HepG2 (cell line): ENCODE data around the gene IRF2BPL. TPM values are rescaled to one million over a fixed set of nuclear protein-coding genes. Genes with fewer than 3 reads are reported as not detected.

ENCODE experiments used
- CEBPG ChIP-seq: IDR thresholded peaks from 2 replicates; pipeline ENCODE4 v1.6.1; 2016
- HHEX ChIP-seq: IDR thresholded peaks from 2 replicates; pipeline ENCODE4 v1.6.1; 2016; ENCODE audit warnings: control low read depth
- MAF1 ChIP-seq: sonication (generic); formaldehyde crosslinking; IDR thresholded peaks from 2 replicates; pipeline ENCODE4 v1.5.0; 2020; ENCODE audit warnings: missing genetic modification reagents, borderline replicate concordance
- MEIS1 ChIP-seq: sonication (generic); formaldehyde crosslinking; IDR thresholded peaks from 2 replicates; pipeline ENCODE4 v1.9.0; 2021; ENCODE audit warnings: mild to moderate bottlenecking, missing genetic modification reagents, moderate library complexity, borderline replicate concordance
- MTA3 ChIP-seq: sonication (generic); formaldehyde crosslinking; IDR thresholded peaks from 2 replicates; pipeline ENCODE4 v1.4.0; 2020; ENCODE audit warnings: missing genetic modification reagents
- NAIF1 ChIP-seq: sonication (generic); formaldehyde crosslinking; IDR thresholded peaks from 2 replicates; pipeline ENCODE4 v1.5.0; 2020; ENCODE audit warnings: mild to moderate bottlenecking, missing genetic modification reagents, borderline replicate concordance
- NFRKB ChIP-seq: fragments of 450-650 bp; IDR thresholded peaks from 2 replicates; pipeline ENCODE4 v1.6.1; 2017
- NPAS2 ChIP-seq: sonication (generic); formaldehyde crosslinking; IDR thresholded peaks from 2 replicates; pipeline ENCODE4 v1.8.0; 2022; ENCODE audit warnings: mild to moderate bottlenecking, missing genetic modification reagents, borderline replicate concordance
- PAXIP1 ChIP-seq: sonication (generic); formaldehyde crosslinking; conservative IDR thresholded peaks from 2 replicates; pipeline ENCODE4 v1.4.0; 2020; ENCODE audit warnings: mild to moderate bottlenecking, missing genetic modification reagents, moderate library complexity
- REL ChIP-seq: sonication (generic); formaldehyde crosslinking; conservative IDR thresholded peaks from 2 replicates; pipeline ENCODE4 v1.8.0; 2022; ENCODE audit warnings: mild to moderate bottlenecking, missing genetic modification reagents, moderate library complexity
- SMYD3 ChIP-seq: sonication (generic); formaldehyde crosslinking; IDR thresholded peaks from 2 replicates; pipeline ENCODE4 v1.8.1; 2023; ENCODE audit warnings: mild to moderate bottlenecking, missing genetic modification reagents
- SRF ChIP-seq: IDR thresholded peaks from 2 replicates; pipeline ENCODE4 v1.6.1; 2011; ENCODE audit warnings: mild to moderate bottlenecking, low read depth, low read length, moderate library complexity
- STAT5B ChIP-seq: sonication (generic); formaldehyde crosslinking; IDR thresholded peaks from 2 replicates; pipeline ENCODE4 v1.4.0; 2020; ENCODE audit warnings: missing genetic modification reagents
- TCF12 ChIP-seq, 2 experiments: fragments of 450-650 bp in 1 of 2; sonication (generic) in 1 of 2; formaldehyde crosslinking in 1 of 2; IDR thresholded peaks; 2 replicates each; pipeline versions ENCODE4 v1.6.1 to v1.8.0; 2017 to 2022; ENCODE audit warnings: antibody characterized with exemption in 1 of 2, mild to moderate bottlenecking in 1 of 2, missing genetic modification reagents in 1 of 2, moderate library complexity in 1 of 2
- ZMYM4 ChIP-seq: sonication (generic); formaldehyde crosslinking; IDR thresholded peaks from 2 replicates; pipeline ENCODE4 v1.8.1; 2023; ENCODE audit warnings: mild to moderate bottlenecking, missing genetic modification reagents
- ZNF138 ChIP-seq: sonication (generic); formaldehyde crosslinking; IDR thresholded peaks from 2 replicates; pipeline ENCODE4 v1.5.0; 2020; ENCODE audit warnings: mild to moderate bottlenecking, low read depth, missing genetic modification reagents
- ZNF180 ChIP-seq: sonication (generic); formaldehyde crosslinking; IDR thresholded peaks from 2 replicates; pipeline ENCODE4 v1.4.0; 2020; ENCODE audit warnings: low read depth, missing genetic modification reagents, borderline replicate concordance
- ZNF317 ChIP-seq: sonication (generic); formaldehyde crosslinking; IDR thresholded peaks from 2 replicates; pipeline ENCODE4 v1.5.0; 2020; ENCODE audit warnings: mild to moderate bottlenecking, missing genetic modification reagents
- ZNF460 ChIP-seq: sonication (generic); formaldehyde crosslinking; IDR thresholded peaks from 2 replicates; pipeline ENCODE4 v1.5.1; 2020; ENCODE audit warnings: missing genetic modification reagents, mild to moderate bottlenecking, borderline replicate concordance
- ZNF503 ChIP-seq: sonication (generic); formaldehyde crosslinking; IDR thresholded peaks from 2 replicates; pipeline ENCODE4 v1.4.0; 2020; ENCODE audit warnings: missing genetic modification reagents
- ZNF639 ChIP-seq: conservative IDR thresholded peaks from 2 replicates; pipeline ENCODE4 v1.6.1; 2018; ENCODE audit warnings: missing genetic modification reagents
- polyA plus RNA-seq, 8 experiments: library from polyadenylated mRNA; depleted of rRNA in 3 of 8; stranded (reverse) in 7 of 8; unstranded in 1 of 8; fragments of >200 nt; fragmentation: Illumina TruSeq in 4 of 8; extraction: Trizol in 4 of 8; gene quantifications; 2 replicates each; pipeline versions ENCODE4 v1.2.1 to v1.2.3, GENCODE V29; 2011 to 2016; ENCODE audit warnings: low read depth in 4 of 8, missing spikeins in 1 of 8, mixed read lengths in 1 of 8; ENCODE audit not compliant: insufficient read depth in 1 of 8
- total RNA-seq, 5 experiments: library from RNA; depleted of rRNA; stranded (reverse); fragments of >200 nt; fragmentation: Illumina TruSeq; extraction: Trizol; gene quantifications; 2 replicates each; pipeline ENCODE4 v1.2.3, GENCODE V29; 2016; ENCODE audit warnings: low read depth in 1 of 5
- TF ChIP-seq, protein P1 (sequence below): sonication (generic); formaldehyde crosslinking; IDR thresholded peaks from 2 replicates; pipeline ENCODE4 v1.8.0; 2022; ENCODE audit warnings: missing genetic modification reagents, mild to moderate bottlenecking, borderline replicate concordance

IRF2BPL gene
- total and polyA plus RNA-seq, 2 of the 13 experiments (the other 11 are each of a cell fraction or from before 2014, with no cell fraction given), result 6.6 to 8.4 TPM

- TF ChIP-seq ZNF639 (CRISPR knock-in tag) (no peak), ZNF317 (CRISPR knock-in tag) (no peak), ZNF180 (CRISPR knock-in tag) (no peak), MAF1 (no peak), ZNF138 (CRISPR knock-in tag) (0 out of 2 replicates have a peak, but pooled peaks have one; percentile 83), ZNF460 (CRISPR knock-in tag) (no peak), TCF12 (IDR thresholded peaks at IDR 0.05) (no peak), TCF12 (CRISPR knock-in tag; IDR thresholded peaks at IDR 0.05) (no peak), MTA3 (no peak), SRF (no peak), NAIF1 (CRISPR knock-in tag) (no peak), ZNF503 (CRISPR knock-in tag) (0 out of 2 replicates have a peak, but pooled peaks have one; percentile 52), REL (CRISPR knock-in tag) (no peak), NPAS2 (CRISPR knock-in tag) (no peak), ZMYM4 (CRISPR knock-in tag) (peak; percentile 60; the same call in 1 of the 2 replicates), STAT5B (CRISPR knock-in tag) (no peak), NFRKB (no peak), PAXIP1 (CRISPR knock-in tag) (peak; percentile 96), MEIS1 (CRISPR knock-in tag) (peak; percentile 46; the same call in 1 of the 2 replicates), SMYD3 (CRISPR knock-in tag) (no peak), HHEX (CRISPR knock-in tag) (0 out of 2 replicates have a peak, but pooled peaks have one; percentile 27), CEBPG (CRISPR knock-in tag) (peak; percentile 81)
- TF ChIP-seq, protein P1, sequence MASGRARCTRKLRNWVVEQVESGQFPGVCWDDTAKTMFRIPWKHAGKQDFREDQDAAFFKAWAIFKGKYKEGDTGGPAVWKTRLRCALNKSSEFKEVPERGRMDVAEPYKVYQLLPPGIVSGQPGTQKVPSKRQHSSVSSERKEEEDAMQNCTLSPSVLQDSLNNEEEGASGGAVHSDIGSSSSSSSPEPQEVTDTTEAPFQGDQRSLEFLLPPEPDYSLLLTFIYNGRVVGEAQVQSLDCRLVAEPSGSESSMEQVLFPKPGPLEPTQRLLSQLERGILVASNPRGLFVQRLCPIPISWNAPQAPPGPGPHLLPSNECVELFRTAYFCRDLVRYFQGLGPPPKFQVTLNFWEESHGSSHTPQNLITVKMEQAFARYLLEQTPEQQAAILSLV (CRISPR knock-in tag), result no peak
Observed at GRCh38 chr14:77023001-77023996, 5.2 kb downstream of the IRF2BPL start (continued).
